GM23248 (cell line): Measurements from ENCODE around the gene RGCC. TPM values are rescaled to one million over a fixed set of nuclear protein-coding genes. Genes with fewer than 3 reads are reported as not detected.

ENCODE experiments used
- DNase-seq: peaks from one replicate; pipeline ENCODE4 v3.0.0-alpha.2; 2015
- H2AFZ ChIP-seq: fragments of 200-600 bp; sonication (generic); 2 replicates; pipeline ENCODE4 v1.6.1; 2016; ENCODE audit warnings: antibody characterized with exemption
- H3F3A ChIP-seq: fragments of 200-600 bp; sonication (generic); 2 replicates; pipeline ENCODE4 v1.6.1; 2016; ENCODE audit warnings: mild to moderate bottlenecking, antibody characterized with exemption, mixed run types; ENCODE audit not compliant: insufficient read depth
- H3K27ac ChIP-seq: fragments of 200-600 bp; sonication (generic); 2 replicates; pipeline ENCODE4 v1.5.1; 2016; ENCODE audit warnings: mild to moderate bottlenecking
- H3K27me3 ChIP-seq: fragments of 200-600 bp; sonication (generic); replicated peaks from 2 replicates; pipeline ENCODE4 v1.6.1; 2016; ENCODE audit warnings: mild to moderate bottlenecking; ENCODE audit not compliant: insufficient read depth
- H3K36me3 ChIP-seq: fragments of 200-600 bp; sonication (generic); 2 replicates; pipeline ENCODE4 v1.6.1; 2016; ENCODE audit warnings: low read depth, mild to moderate bottlenecking
- H3K4me1 ChIP-seq: fragments of 200-600 bp; sonication (generic); 2 replicates; pipeline ENCODE4 v1.6.1; 2016; ENCODE audit warnings: mild to moderate bottlenecking; ENCODE audit not compliant: insufficient read depth
- H3K4me2 ChIP-seq: fragments of 200-600 bp; sonication (generic); one replicate; pipeline ENCODE4 v1.6.1; 2016; ENCODE audit warnings: mild to moderate bottlenecking; ENCODE audit not compliant: unreplicated experiment
- H3K4me3 ChIP-seq: fragments of 200-600 bp; sonication (generic); 2 replicates; pipeline ENCODE4 v1.5.1; 2016; ENCODE audit warnings: mild to moderate bottlenecking
- H3K79me2 ChIP-seq: fragments of 200-600 bp; sonication (generic); 2 replicates; pipeline ENCODE4 v1.6.1; 2016; ENCODE audit warnings: mild to moderate bottlenecking; ENCODE audit not compliant: insufficient read depth
- H3K9ac ChIP-seq: fragments of 200-600 bp; sonication (generic); 2 replicates; pipeline ENCODE4 v1.6.1; 2016; ENCODE audit warnings: mild to moderate bottlenecking
- H3K9me2 ChIP-seq: fragments of 200-600 bp; sonication (generic); 2 replicates; pipeline ENCODE4 v1.6.1; 2016; ENCODE audit warnings: mixed run types, mild to moderate bottlenecking, moderate library complexity; ENCODE audit not compliant: insufficient read depth
- H3K9me3 ChIP-seq: fragments of 200-600 bp; sonication (generic); one replicate; pipeline ENCODE4 v1.6.1; 2017; ENCODE audit warnings: low read depth
- H4K20me1 ChIP-seq: fragments of 200-600 bp; sonication (generic); 2 replicates; pipeline ENCODE4 v1.6.0; 2016; ENCODE audit not compliant: insufficient read depth
- EZH2 ChIP-seq: fragments of 200-600 bp; sonication (generic); IDR thresholded peaks from 2 replicates; pipeline ENCODE4 v1.6.1; 2018; ENCODE audit warnings: antibody characterized with exemption, mild to moderate bottlenecking; ENCODE audit not compliant: insufficient read depth, poor library complexity, severe bottlenecking
- EZH2phosphoT487 ChIP-seq: fragments of 200-600 bp; sonication (generic); IDR thresholded peaks from 2 replicates; pipeline ENCODE4 v1.6.1; 2018; ENCODE audit warnings: antibody characterized with exemption, moderate library complexity, mild to moderate bottlenecking, low read depth; ENCODE audit not compliant: insufficient read depth
- WGBS, 2 experiments: methylation state at CpG; one replicate each; pipeline ENCODE4 v1.1.6; 2015 to 2017; ENCODE audit warnings: low lambda C conversion rate in 2 of 2, low coverage in 1 of 2; ENCODE audit errors: missing lambda C conversion rate in 2 of 2; 5-methylcytosine and 5-hydroxymethylcytosine counted together
- in situ Hi-C: fragments of 300-500 bp; cut with MboI; formaldehyde crosslinking; loops from 2 replicates; pipeline ENCODE4 v1.15.0; 2020
- polyA plus RNA-seq: library from polyadenylated mRNA; unstranded; fragments of >200 nt; fragmentation: Nextera tagmentation; extraction: Ambion mirVana; gene quantifications from 2 replicates; pipeline ENCODE4 v1.2.1, GENCODE V29; 2016
- total RNA-seq: library from RNA; depleted of rRNA; stranded (reverse); fragments of >200 nt; shearing (Covaris generic); gene quantifications from 2 replicates; pipeline ENCODE4 v1.2.3, GENCODE V29; 2014; rRNA removed

RGCC gene
- total and polyA plus RNA-seq, 2 experiments from 2014 or later = 33.3 to 40.6 TPM

- 87 to 91% methylated on average over 3 of the region's 3 CpGs for WGBS, 2 experiments
These were observed 58.8 kb downstream of the RGCC start for GRCh38 chr13:41516166-41516565.

GRCh38 chr13:41516760-41517159 lies 59.4 kb downstream of the RGCC start:
- Histone ChIP-seq H3K9me2 (no peaks in the 10 kb centered on the region), H2AFZ (no peak overlapping the region), H3K36me3 (no peaks in the 10 kb centered on the region), H3K79me2 (no peaks in the 10 kb centered on the region), H3K27ac (no peak overlapping the region), H3K27me3 (no peaks in the 10 kb centered on the region), H4K20me1 (no peaks in the 10 kb centered on the region), H3K4me2 (no peak overlapping the region), H3F3A (no peaks in the 10 kb centered on the region), H3K9ac (no peak overlapping the region), H3K4me3 (no peak overlapping the region), H3K4me1 (peaks cover 10% of the 10 kb centered on the region; the same call in 1 of the 2 replicates), H3K9me3 (no peaks in the 10 kb centered on the region)
- no peak for DNase-seq
- WGBS, 2 experiments = 59 to 66% methylated on average over 4 of the region's 4 CpGs
- TF ChIP-seq EZH2phosphoT487 (no peak), EZH2 (no peak)
- in situ Hi-C loops = no loop called here

More at GRCh38 chr13:41516166-41516565, 58.8 kb downstream of the RGCC start:
- in situ Hi-C loops = no loop called here
- H3K27me3 ChIP-seq = no peaks in the 10 kb centered on the region
- no peak overlapping the region for H3K27ac ChIP-seq
- no peaks in the 10 kb centered on the region for H3K79me2 ChIP-seq
- DNase-seq = no peak
- no peaks in the 10 kb centered on the region for H3F3A ChIP-seq
- TF ChIP-seq EZH2phosphoT487 = no peak
- no peak for TF ChIP-seq EZH2
- H3K9ac ChIP-seq = no peak overlapping the region
- H3K4me3 ChIP-seq = no peak overlapping the region
- no peaks in the 10 kb centered on the region for H3K36me3 ChIP-seq
- H3K4me1 ChIP-seq = peaks cover 10% of the 10 kb centered on the region; the same call in 1 of the 2 replicates
- no peaks in the 10 kb centered on the region for H3K9me3 ChIP-seq
- H3K4me2 ChIP-seq = no peak overlapping the region
- no peak overlapping the region for H2AFZ ChIP-seq
- H4K20me1 ChIP-seq = no peaks in the 10 kb centered on the region
- H3K9me2 ChIP-seq = no peaks in the 10 kb centered on the region

GRCh38 chr13:41520016-41520659 lies 62.8 kb downstream of the RGCC start:
- in situ Hi-C loops = no loop called here
- peak overlapping the region; percentile 10 for H3K4me2 ChIP-seq
- H3K27me3 ChIP-seq = no peaks in the 10 kb centered on the region
- H3K9me3 ChIP-seq = no peaks in the 10 kb centered on the region
- DNase-seq = peak; percentile 40
- peak overlapping the region; percentile 19; the same call in 1 of the 2 replicates for H3K9ac ChIP-seq
- no peaks in the 10 kb centered on the region for H4K20me1 ChIP-seq
- no peak overlapping the region for H2AFZ ChIP-seq
- no peaks in the 10 kb centered on the region for H3K9me2 ChIP-seq
- H3F3A ChIP-seq = no peaks in the 10 kb centered on the region
- peaks cover 10% of the 10 kb centered on the region; the same call in 1 of the 2 replicates for H3K4me1 ChIP-seq
- WGBS, 2 experiments = 78 to 80% methylated on average over 7 of the region's 7 CpGs
- TF ChIP-seq EZH2phosphoT487 = no peak
- TF ChIP-seq EZH2 = no peak
- no peaks in the 10 kb centered on the region for H3K36me3 ChIP-seq
- H3K27ac ChIP-seq = peak overlapping the region; percentile 39; the same call in 1 of the 2 replicates
- no peaks in the 10 kb centered on the region for H3K79me2 ChIP-seq
- no peak overlapping the region for H3K4me3 ChIP-seq

Other genes with a start within 250 kb of the RGCC start
- gene MTRF1, start 194.0 kb upstream of the RGCC start, total RNA-seq = 10.5 and 17.1 TPM in 2 replicates
- gene MTRF1, start 194.0 kb upstream of the RGCC start, polyA plus RNA-seq = 10.3 and 11.2 TPM in 2 replicates
- gene NAA16, start 146.3 kb upstream of the RGCC start, total RNA-seq = 7.6 and 9.5 TPM in 2 replicates
- gene NAA16, start 146.3 kb upstream of the RGCC start, polyA plus RNA-seq = 9.2 and 9.5 TPM in 2 replicates